Activated naive CD8-positive, alpha-beta T cell treated with anti-CD3 and anti-CD28 coated beads, Interleukin-2, amount 10 ng/mL, durations not matched to agents 7 days and 5 days (primary cell): ENCODE data around the gene S100A5. TPM values are rescaled to one million over a fixed set of nuclear protein-coding genes. Genes with fewer than 3 reads are reported as not detected.
A peak's percentile ranks its signal among the peaks of the same experiment; 100 is the strongest.

ENCODE experiments used
- ATAC-seq: fragments of 150-1000 bp; cut with Tn5 transposase; one replicate; pipeline ENCODE4 v1.10.0; 2021; ENCODE audit warnings: low read depth, moderate library complexity
- POLR2A ChIA-PET: fragments of 350-600 bp; sonication (Branson Sonifier 250); formaldehyde crosslinking; loops from one replicate; lab custom pipeline; 2021; ENCODE audit warnings: antibody characterized with exemption; lab: Charles Lee
- DNase-seq: peaks from one replicate; pipeline ENCODE4 v3.0.0; 2021
- H3K27ac Mint-ChIP-seq: one replicate; pipeline ENCODE4 v1.8.0; 2022; ENCODE audit warnings: mild to moderate bottlenecking, mixed read lengths
- H3K27me3 Mint-ChIP-seq: one replicate; pipeline ENCODE4 v1.8.0; 2022; ENCODE audit warnings: mild to moderate bottlenecking, moderate library complexity, mixed read lengths
- H3K36me3 Mint-ChIP-seq: one replicate; pipeline ENCODE4 v1.8.0; 2021; ENCODE audit warnings: mild to moderate bottlenecking, mixed read lengths
- H3K4me1 Mint-ChIP-seq: one replicate; pipeline ENCODE4 v1.8.0; 2021; ENCODE audit warnings: mixed read lengths
- H3K4me3 Mint-ChIP-seq: one replicate; pipeline ENCODE4 v1.8.0; 2022; ENCODE audit warnings: mild to moderate bottlenecking, moderate library complexity, mixed read lengths
- H3K9me3 Mint-ChIP-seq: one replicate; pipeline ENCODE4 v1.8.0; 2021; ENCODE audit warnings: mixed read lengths
- total RNA-seq, 2 experiments: library from RNA; stranded (reverse); gene quantifications; one replicate each; pipeline ENCODE4 v1.2.3, GENCODE V29; 2021

The S100A5 gene
- total RNA-seq, 2 experiments from 2014 or later, result 2.2 to 2.7 TPM

- Mint-ChIP-seq H3K4me1 (peaks cover 30% of the 10 kb centered on the region), H3K9me3 (no peaks in the 10 kb centered on the region), H3K36me3 (peaks cover 4% of the 10 kb centered on the region), H3K27ac (no peak overlapping the region), H3K4me3 (no peak overlapping the region), H3K27me3 (no peaks in the 10 kb centered on the region)
- ATAC-seq, result no peak
- DNase-seq, result no peak
- POLR2A ChIA-PET, result interaction anchor here (1.0 kb wide), 1 partner anchor 14 kb away, joined by 3 read pairs; the partner anchor contains the start of gene S100A6
These were observed 9.1 kb upstream of the S100A5 start for GRCh38 chr1:153549741-153550397.

DNA sequence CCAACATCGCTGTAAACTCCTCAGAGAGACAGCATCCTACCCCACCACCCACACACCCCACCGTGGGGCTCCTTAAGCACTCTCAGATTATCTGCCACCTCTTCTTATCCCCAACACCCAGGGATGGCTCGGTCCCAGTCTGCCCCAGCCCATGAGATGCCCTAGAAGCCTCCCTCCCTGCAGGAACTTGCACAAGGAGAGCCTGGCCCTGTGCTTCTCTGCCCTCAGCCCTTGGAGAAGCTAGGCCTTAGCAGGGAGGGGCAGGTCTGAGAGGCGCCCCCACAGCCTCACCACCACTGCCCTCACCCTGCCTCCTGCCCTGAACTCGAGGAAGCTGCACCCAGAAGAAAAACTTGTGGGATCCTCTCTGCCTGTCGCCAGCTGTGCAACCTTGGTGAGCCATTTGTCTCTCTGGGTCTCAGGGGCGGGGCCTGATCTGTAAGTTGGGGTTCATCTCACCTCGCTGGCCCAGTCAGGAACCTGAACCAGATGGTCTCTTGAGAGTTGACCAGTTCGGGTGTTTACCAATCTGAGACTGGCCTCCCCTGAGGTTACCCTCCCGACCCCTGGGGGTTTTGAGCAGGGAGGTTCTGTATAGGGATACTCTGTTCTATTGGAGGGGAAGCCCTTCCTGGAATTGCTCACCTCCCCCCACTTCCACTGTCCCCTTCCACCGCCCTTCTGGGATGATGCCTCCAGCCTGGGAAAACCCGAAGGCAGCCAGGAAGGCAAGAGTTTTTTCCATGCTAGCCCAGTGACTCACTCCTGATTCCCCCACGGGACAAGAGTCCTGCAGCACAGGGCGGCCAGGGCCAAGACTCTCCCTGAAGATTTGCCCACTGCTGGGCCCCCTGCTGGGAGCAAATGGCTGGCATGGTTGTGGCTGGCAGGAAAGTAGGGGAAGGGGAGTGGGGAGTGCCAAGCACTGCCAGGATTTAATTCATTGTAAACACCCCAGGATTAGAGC is 8.3 kb upstream of the S100A5 start, which contains the start of gene S100A3:
S100A3 (minus strand) TSS at position 537 of the 967 bp plus-strand sequence. CDS start 773 bp downstream, outside the sequence.
- H3K36me3 Mint-ChIP-seq, result peaks cover 10% of the 10 kb centered on the region
- ATAC-seq (no peak), DNase-seq (no peak)
- no peaks in the 10 kb centered on the region for H3K27me3 Mint-ChIP-seq
- no peaks in the 10 kb centered on the region for H3K9me3 Mint-ChIP-seq
- no peak within 1 kb of the TSS for H3K4me3 Mint-ChIP-seq
- POLR2A ChIA-PET, result interaction anchor here (0.6 to 1.0 kb wide), 2 partner anchors 13 to 108 kb away, joined by 3 to 6 read pairs; partner anchors contain the start of gene S100A6
- peak within 1 kb of the TSS; percentile 50 for H3K27ac Mint-ChIP-seq
- H3K4me1 Mint-ChIP-seq, result peaks cover 35% of the 10 kb centered on the region

GRCh38 chr1:153547560-153548551 is 7.1 kb upstream of the S100A5 start:
- Mint-ChIP-seq H3K9me3 (no peaks in the 10 kb centered on the region), H3K27ac (peak overlapping the region; percentile 50), H3K36me3 (peaks cover 13% of the 10 kb centered on the region), H3K27me3 (no peaks in the 10 kb centered on the region), H3K4me1 (peaks cover 39% of the 10 kb centered on the region), H3K4me3 (no peak overlapping the region)
- ATAC-seq (no peak), DNase-seq (peak; percentile 10)
- POLR2A ChIA-PET, result interaction anchor here (0.6 to 4.6 kb wide), 2 partner anchors 13 kb away, joined by 6 to 140 read pairs; partner anchors contain the start of gene S100A6

DNA sequence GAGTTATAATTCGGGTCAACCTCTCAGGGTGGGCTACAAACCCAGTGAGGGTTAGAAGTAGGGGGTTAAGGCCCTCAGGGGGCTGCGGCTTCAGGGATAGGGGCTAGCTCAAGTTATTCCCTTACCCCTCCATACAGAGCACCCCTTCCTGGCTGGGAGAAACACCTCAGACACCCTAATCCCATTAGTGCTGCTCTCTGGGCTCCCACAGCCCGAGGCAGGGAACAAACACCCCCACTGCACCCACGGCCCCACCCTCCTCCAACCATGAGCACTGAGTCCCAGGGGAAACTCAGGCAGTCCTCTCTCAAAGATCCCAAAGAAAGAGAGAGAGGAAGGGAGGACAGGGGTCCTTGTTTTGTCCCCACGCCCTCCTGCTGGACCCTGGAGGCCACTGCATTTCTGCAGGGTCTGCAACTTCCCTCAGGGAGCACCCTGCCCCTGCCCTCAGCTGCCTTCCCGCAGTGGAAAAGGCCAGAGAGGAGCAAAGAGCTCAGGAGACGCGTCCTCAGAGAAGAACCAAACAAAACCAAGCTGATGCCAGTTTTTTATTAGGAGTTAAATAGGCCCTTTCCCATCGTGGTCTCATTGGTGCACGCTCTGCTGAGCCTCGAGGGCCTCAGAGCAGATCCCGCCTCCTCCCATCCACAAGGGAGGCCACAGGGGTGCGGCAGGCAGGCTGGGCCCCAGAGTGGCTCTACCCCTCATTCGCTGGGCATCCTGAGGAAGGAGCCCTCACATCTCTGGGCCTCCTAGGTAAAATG is 6.2 kb upstream of the S100A5 start:
- no peak for ATAC-seq
- Mint-ChIP-seq H3K4me3 (no peak overlapping the region), H3K27me3 (no peaks in the 10 kb centered on the region), H3K4me1 (peaks cover 46% of the 10 kb centered on the region), H3K27ac (peak overlapping the region; percentile 59), H3K36me3 (peaks cover 13% of the 10 kb centered on the region), H3K9me3 (no peaks in the 10 kb centered on the region)
- POLR2A ChIA-PET, result interaction anchor here (0.8 to 4.6 kb wide), 3 partner anchors 13 to 87 kb away, joined by 3 to 140 read pairs (median 20); partner anchors contain the start of genes CHTOP and S100A6
- no peak for DNase-seq

DNA sequence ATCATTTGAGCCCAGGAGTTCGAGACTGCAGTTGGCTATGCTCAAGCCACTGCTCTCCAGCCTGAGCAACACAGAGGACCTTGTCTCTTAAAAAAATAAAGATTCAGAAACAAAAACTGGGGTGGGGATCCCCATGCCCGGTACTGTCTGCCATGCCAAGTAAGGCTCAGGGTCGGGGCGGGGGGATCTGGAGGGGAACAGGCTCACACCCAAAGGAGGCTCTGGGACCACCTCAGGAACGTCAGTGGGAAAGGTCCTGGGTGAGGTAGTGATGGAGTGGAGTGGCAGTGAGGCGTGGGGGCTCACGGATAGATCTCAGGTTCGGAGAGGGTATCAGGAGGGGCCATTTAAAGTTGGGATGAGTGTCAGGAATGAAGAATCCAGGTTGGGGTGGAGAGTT is 5.6 kb upstream of the S100A5 start:
- Mint-ChIP-seq H3K4me1 (peaks cover 50% of the 10 kb centered on the region), H3K36me3 (peaks cover 13% of the 10 kb centered on the region), H3K9me3 (no peaks in the 10 kb centered on the region), H3K4me3 (no peak overlapping the region), H3K27me3 (no peaks in the 10 kb centered on the region), H3K27ac (peak overlapping the region; percentile 96)
- DNase-seq (no peak), ATAC-seq (no peak)
- POLR2A ChIA-PET, result interaction anchor here (0.8 to 4.6 kb wide), 5 partner anchors 12 to 88 kb away, joined by 3 to 140 read pairs (median 19); partner anchors contain the start of genes CHTOP and S100A6

- H3K4me3 Mint-ChIP-seq, result peak within 1 kb of the TSS; percentile 93
- H3K27ac Mint-ChIP-seq, result peak within 1 kb of the TSS; percentile 96
- peak; percentile 86 for DNase-seq
- peak; percentile 81 for ATAC-seq
- POLR2A ChIA-PET, result interaction anchor here (0.6 to 4.6 kb wide), 12 partner anchors 9 to 445 kb away, joined by 3 to 140 read pairs (median 4); partner anchors contain the start of genes CHTOP, RPS27 and S100A6
- H3K9me3 Mint-ChIP-seq, result no peaks in the 10 kb centered on the region
- H3K27me3 Mint-ChIP-seq, result no peaks in the 10 kb centered on the region
- H3K36me3 Mint-ChIP-seq, result peaks cover 13% of the 10 kb centered on the region
- H3K4me1 Mint-ChIP-seq, result peaks cover 58% of the 10 kb centered on the region
These were observed 4.6 kb upstream of the S100A5 start, which contains the start of gene S100A4 for GRCh38 chr1:153545067-153546055. Gene S100A4 (minus strand): TSS chr1:153545806. CDS start chr1:153544794, 1,012 bp downstream.

- POLR2A ChIA-PET, result interaction anchor here (0.6 to 4.6 kb wide), 12 partner anchors 10 to 446 kb away, joined by 3 to 140 read pairs (median 4); partner anchors contain the start of genes CHTOP, RPS27 and S100A6
These were observed 3.8 kb upstream of the S100A5 start for GRCh38 chr1:153544453-153545066.

DNA sequence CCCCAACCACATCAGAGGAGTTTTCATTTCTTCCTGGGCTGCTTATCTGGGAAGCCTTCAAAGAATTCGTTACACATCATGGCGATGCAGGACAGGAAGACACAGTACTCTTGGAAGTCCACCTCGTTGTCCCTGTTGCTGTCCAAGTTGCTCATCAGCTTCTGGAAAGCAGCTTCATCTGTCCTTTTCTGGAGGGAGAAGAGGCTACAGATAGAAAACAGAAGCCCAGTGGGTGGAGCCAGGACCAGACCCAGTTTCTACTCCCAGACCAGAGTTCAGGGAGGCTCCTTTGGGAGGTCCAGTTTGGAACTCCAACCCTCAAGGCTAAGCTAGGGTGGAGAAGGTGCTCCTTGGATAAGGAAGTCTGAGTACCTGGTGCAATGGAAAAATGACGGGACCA is 3.0 kb upstream of the S100A5 start:
- no peak for ATAC-seq
- Mint-ChIP-seq H3K4me3 (no peak overlapping the region), H3K27ac (peak overlapping the region; percentile 51), H3K36me3 (peaks cover 13% of the 10 kb centered on the region), H3K9me3 (no peaks in the 10 kb centered on the region), H3K4me1 (peaks cover 65% of the 10 kb centered on the region), H3K27me3 (no peaks in the 10 kb centered on the region)
- POLR2A ChIA-PET, result interaction anchor here (1.1 to 4.6 kb wide), 5 partner anchors 9 to 90 kb away, joined by 4 to 140 read pairs (median 19); partner anchors contain the start of genes CHTOP and S100A6
- no peak for DNase-seq

More at GRCh38 chr1:153544453-153545066, 3.8 kb upstream of the S100A5 start:
- ATAC-seq, result no peak
- Mint-ChIP-seq H3K9me3 (no peaks in the 10 kb centered on the region), H3K4me1 (peaks cover 66% of the 10 kb centered on the region), H3K36me3 (peaks cover 13% of the 10 kb centered on the region), H3K27ac (peak overlapping the region; percentile 96), H3K4me3 (peak overlapping the region; percentile 93), H3K27me3 (no peaks in the 10 kb centered on the region)
- no peak for DNase-seq

DNA sequence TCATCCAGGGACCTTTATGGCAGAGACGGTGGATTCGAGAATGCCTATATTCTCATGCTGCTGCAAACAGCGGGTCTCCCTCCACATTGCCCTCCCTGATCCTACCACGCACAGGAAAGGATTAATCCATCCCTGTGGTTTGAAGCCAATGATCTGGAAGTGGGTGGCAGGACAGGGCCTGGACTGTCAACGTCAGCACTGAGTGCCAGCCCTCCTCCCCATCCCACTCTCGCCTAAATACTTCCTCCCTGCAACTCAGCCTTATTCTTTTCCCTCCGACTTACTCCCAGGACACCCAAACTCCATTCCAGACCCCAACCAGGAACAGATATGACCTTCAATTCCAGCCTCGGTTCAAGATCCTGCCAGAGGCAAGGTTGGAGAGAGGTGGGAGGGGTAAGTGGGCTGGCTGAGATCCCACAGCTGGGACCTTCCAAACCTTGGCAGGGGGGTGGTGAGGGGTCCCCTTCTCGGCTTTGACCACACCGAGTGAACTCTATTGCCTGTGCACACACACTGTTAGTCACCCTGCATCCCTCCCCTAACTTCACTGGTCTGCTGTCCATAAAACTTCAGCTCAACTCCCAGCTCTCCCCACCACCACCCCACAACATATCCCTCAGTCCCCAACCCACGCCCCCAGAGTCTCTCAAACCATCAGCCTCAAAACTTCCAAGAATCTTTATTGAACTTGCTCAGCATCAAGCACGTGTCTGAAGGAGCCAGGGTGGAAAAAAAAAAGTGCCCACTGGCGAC is 2.4 kb upstream of the S100A5 start:
- H3K27ac Mint-ChIP-seq, result peak overlapping the region; percentile 78
- no peaks in the 10 kb centered on the region for H3K27me3 Mint-ChIP-seq
- no peak for ATAC-seq
- H3K4me3 Mint-ChIP-seq, result no peak overlapping the region
- DNase-seq, result no peak
- POLR2A ChIA-PET, result interaction anchor here (4.6 kb wide), 1 partner anchor 9 kb away, joined by 140 read pairs; the partner anchor contains the start of gene S100A6
- no peaks in the 10 kb centered on the region for H3K9me3 Mint-ChIP-seq
- H3K36me3 Mint-ChIP-seq, result peaks cover 13% of the 10 kb centered on the region
- H3K4me1 Mint-ChIP-seq, result peaks cover 60% of the 10 kb centered on the region
